Hindlimb muscle (tissue), 1 donor: Measurements from ENCODE around the gene CIDEA. TPM values are rescaled to one million over a fixed set of nuclear protein-coding genes. Genes with fewer than 3 reads are reported as not detected.

Experiments
- DNase-seq: peaks from one replicate; pipeline ENCODE4 v3.0.0-alpha.2; 2013
- polyA plus RNA-seq: library from polyadenylated mRNA; unstranded; fragments of 120-200 nt; gene quantifications from one replicate; pipeline ENCODE4 v1.2.1, GENCODE V29; 2013; ENCODE audit not compliant: insufficient read length

The CIDEA gene
- polyA plus RNA-seq, 1 donor: 0.30 TPM

DNA sequence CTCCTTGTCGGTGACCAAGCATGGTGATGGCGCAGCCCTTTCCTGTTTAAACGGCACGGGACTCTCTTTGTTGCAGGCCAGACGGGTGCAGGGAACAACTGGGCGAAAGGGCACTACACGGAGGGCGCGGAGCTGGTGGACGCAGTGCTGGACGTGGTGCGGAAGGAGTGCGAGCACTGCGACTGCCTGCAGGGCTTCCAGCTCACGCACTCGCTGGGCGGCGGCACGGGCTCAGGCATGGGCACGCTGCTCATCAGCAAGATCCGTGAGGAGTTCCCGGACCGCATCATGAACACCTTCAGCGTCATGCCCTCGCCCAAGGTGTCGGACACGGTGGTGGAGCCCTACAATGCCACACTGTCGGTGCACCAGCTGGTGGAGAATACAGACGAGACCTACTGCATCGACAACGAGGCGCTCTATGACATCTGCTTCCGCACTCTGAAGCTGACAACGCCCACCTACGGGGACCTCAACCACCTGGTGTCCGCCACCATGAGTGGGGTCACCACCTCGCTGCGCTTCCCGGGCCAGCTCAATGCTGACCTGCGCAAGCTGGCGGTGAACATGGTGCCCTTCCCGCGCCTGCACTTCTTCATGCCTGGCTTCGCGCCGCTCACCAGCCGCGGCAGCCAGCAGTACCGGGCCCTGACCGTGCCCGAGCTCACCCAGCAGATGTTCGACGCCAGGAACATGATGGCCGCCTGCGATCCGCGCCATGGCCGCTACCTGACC lies 71.0 kb downstream of the CIDEA start:
- no peak for DNase-seq

- no peak for DNase-seq
These were observed 71.6 kb downstream of the CIDEA start for GRCh38 chr18:12325726-12326245.

GRCh38 chr18:12326711-12327460 lies 72.7 kb downstream of the CIDEA start:
- DNase-seq: no peak

Other genes starting within 250 kb of the CIDEA start
- not detected for gene ANKRD62, start 160.5 kb upstream of the CIDEA start, polyA plus RNA-seq
- gene TUBB6, start 53.9 kb downstream of the CIDEA start, polyA plus RNA-seq: 317 TPM
- 43.1 TPM for gene AFG3L2, start 122.9 kb downstream of the CIDEA start, polyA plus RNA-seq
- gene PRELID3A, start 153.6 kb downstream of the CIDEA start, polyA plus RNA-seq: 7.8 TPM